ENCODE measurements around the gene ADCY2. TPM values are rescaled to one million over a fixed set of nuclear protein-coding genes. Genes with fewer than 3 reads are reported as not detected.

ADCY2 gene
- total RNA-seq, 2 donors from 2014 or later, result not detected

DNA sequence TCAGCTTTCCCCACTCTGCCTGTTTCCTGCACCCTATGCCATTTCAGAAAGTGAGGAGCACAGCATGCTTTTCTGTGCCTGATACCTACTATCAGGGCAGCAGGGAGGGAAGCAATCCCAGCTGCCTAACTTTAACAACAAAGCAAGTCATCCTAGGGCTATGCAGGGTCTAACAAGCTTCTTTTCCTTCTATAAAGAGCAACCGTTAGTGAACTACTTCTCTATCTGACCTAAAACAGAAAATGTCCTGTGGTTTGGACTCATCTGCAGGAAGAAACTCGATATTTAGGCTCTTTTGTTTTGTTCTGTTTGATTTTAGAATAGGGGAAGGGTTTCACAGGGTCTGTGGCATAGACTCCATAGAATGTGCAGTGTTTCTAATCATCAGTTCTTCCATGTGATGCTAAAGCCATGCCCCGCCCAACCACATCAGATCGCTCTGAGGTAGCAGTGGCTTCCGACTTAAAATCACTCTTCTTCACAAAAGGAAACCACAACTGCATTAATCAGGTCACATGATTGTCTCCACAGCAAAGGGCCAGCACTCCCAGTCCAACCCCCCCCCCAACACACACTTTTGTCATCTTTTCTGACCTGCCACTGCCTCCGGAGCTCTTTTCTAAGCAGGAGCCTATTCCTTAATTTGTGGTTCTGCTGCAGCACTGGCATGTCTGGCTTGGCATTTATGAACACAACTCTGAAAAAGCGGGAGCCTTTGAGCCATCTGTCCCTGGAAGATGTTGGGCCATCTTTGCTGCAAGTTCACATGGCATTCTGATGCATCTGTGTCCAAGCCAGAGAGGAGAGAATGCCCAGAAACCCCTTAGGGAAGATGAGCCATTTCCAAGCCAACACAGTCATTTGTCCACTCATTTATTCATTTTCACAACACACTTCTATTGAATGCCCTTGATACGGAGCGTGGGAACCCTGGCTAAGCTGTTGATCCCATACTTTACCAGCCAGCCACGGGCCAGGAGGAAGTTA lies 383.4 kb downstream of the ADCY2 start:
- ATAC-seq (no peak), DNase-seq (ENCODE audit: low spot score) (no peak)
- H3K36me3 Mint-ChIP-seq, result no peaks in the 10 kb centered on the region
- no peak overlapping the region for H3K27ac Mint-ChIP-seq
- H3K27me3 Mint-ChIP-seq, result peaks cover 23 to 54% of the 10 kb centered on the region in 2 donors
- H3K4me1 Mint-ChIP-seq (ENCODE audit: low read depth in 2 of 2), result peaks cover 8 to 9% of the 10 kb centered on the region in 2 donors
- no peak overlapping the region for H3K4me3 Mint-ChIP-seq
- no peaks in the 10 kb centered on the region for H3K9me3 Mint-ChIP-seq

DNA sequence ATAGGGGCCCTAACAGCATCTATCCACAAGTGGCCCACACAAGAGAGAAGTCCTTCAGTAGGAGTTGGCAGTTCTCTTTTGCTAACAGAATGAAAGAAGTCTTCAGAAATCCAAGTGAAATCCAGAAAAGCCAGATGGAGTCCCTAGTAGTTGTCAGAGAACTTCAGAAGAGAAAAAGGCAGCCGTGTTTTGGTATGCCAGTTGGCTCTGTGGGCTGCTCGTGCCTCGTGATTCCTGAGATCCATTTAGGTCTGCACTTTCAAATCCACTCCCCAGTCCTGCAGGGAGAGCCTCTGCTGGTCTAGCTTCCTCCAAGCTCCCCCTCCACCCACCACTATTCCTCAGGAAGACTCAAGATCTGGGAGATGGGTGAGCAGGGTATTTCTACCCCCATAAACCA lies 386.0 kb downstream of the ADCY2 start:
- no peaks in the 10 kb centered on the region for H3K36me3 Mint-ChIP-seq
- DNase-seq (ENCODE audit: low spot score) (no peak), ATAC-seq (no peak)
- no peak overlapping the region for H3K4me3 Mint-ChIP-seq
- H3K27me3 Mint-ChIP-seq, result peaks cover 20 to 55% of the 10 kb centered on the region in 2 donors
- H3K9me3 Mint-ChIP-seq, result no peaks in the 10 kb centered on the region
- no peak overlapping the region for H3K27ac Mint-ChIP-seq
- peaks cover 8 to 9% of the 10 kb centered on the region in 2 donors for H3K4me1 Mint-ChIP-seq (ENCODE audit: low read depth in 2 of 2)

GRCh38 chr5:7784683-7785380 lies 388.9 kb downstream of the ADCY2 start:
- ATAC-seq, result no peak
- H3K36me3 Mint-ChIP-seq, result no peaks in the 10 kb centered on the region
- H3K4me1 Mint-ChIP-seq (ENCODE audit: low read depth in 2 of 2), result no peaks in the 10 kb centered on the region
- H3K27me3 Mint-ChIP-seq, result peaks cover 12 to 53% of the 10 kb centered on the region in 2 donors
- no peak for DNase-seq (ENCODE audit: low spot score)
- H3K9me3 Mint-ChIP-seq, result no peaks in the 10 kb centered on the region
- H3K4me3 Mint-ChIP-seq, result no peak overlapping the region
- no peak overlapping the region for H3K27ac Mint-ChIP-seq

DNA sequence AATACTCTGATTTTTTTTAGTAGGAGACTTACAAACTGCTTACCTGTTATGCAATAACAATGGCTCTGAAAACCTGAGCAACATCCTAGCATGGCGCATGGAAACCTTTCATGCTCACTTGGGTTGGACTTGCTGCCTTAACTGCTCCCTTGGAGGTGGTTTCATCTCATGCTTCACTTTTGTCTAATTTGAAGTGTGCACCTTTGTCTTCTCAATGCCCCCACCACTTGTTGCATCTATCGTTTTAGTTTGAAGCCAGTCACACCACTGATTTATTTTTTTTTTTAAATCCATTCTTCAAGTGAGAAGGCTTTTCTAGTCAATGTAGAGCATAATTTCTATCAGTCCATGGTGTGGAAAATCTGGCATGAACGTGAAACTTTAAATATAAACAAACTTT lies 391.8 kb downstream of the ADCY2 start:
- no peaks in the 10 kb centered on the region for H3K4me1 Mint-ChIP-seq (ENCODE audit: low read depth in 2 of 2)
- peaks cover 8 to 41% of the 10 kb centered on the region in 2 donors for H3K27me3 Mint-ChIP-seq
- DNase-seq (ENCODE audit: low spot score), result no peak
- no peaks in the 10 kb centered on the region for H3K36me3 Mint-ChIP-seq
- ATAC-seq, result no peak
- H3K27ac Mint-ChIP-seq, result no peak overlapping the region
- no peaks in the 10 kb centered on the region for H3K9me3 Mint-ChIP-seq
- no peak overlapping the region for H3K4me3 Mint-ChIP-seq

- Mint-ChIP-seq H3K4me3 (no peak overlapping the region), H3K27me3 (peaks cover 3 to 27% of the 10 kb centered on the region in 2 donors), H3K9me3 (no peaks in the 10 kb centered on the region), H3K36me3 (no peaks in the 10 kb centered on the region), H3K4me1 (ENCODE audit: low read depth in 2 of 2) (no peaks in the 10 kb centered on the region), H3K27ac (no peak overlapping the region)
- DNase-seq (ENCODE audit: low spot score) (no peak), ATAC-seq (no peak)
These were observed 393.6 kb downstream of the ADCY2 start for GRCh38 chr5:7789567-7789966.

- Mint-ChIP-seq H3K36me3 (no peaks in the 10 kb centered on the region), H3K4me1 (ENCODE audit: low read depth in 2 of 2) (no peaks in the 10 kb centered on the region), H3K4me3 (no peak overlapping the region), H3K27me3 (peaks cover 2 to 7% of the 10 kb centered on the region in 2 donors), H3K9me3 (no peaks in the 10 kb centered on the region), H3K27ac (no peak overlapping the region)
- ATAC-seq (no peak), DNase-seq (ENCODE audit: low spot score) (no peak)
These were observed 398.0 kb downstream of the ADCY2 start for GRCh38 chr5:7793895-7794294.

DNA sequence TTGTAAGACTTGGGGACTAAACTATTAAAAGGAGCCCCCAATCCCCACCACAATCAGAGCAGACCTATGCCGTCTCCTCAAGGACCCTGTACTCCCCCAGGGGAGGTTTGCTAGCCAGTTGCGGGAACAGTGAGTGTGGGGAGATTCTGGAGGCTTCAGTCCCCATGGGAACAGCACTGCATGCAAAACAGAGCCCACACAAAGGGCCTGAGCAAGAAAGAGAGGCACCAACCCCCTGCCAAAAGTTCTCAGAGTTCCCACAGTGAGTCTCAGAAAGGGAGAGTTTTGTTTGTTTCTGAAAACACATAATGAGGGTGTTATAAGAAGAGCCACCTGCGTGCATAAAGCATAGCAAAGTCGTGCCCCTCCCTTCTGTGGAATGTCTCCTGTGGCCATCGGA lies 398.4 kb downstream of the ADCY2 start:
- DNase-seq (ENCODE audit: low spot score) (no peak), ATAC-seq (no peak)
- H3K9me3 Mint-ChIP-seq, result no peaks in the 10 kb centered on the region
- H3K4me3 Mint-ChIP-seq, result no peak overlapping the region
- no peaks in the 10 kb centered on the region for H3K36me3 Mint-ChIP-seq
- H3K27me3 Mint-ChIP-seq, result peaks cover 2 to 7% of the 10 kb centered on the region in 2 donors
- no peaks in the 10 kb centered on the region for H3K4me1 Mint-ChIP-seq (ENCODE audit: low read depth in 2 of 2)
- no peak overlapping the region for H3K27ac Mint-ChIP-seq

DNA sequence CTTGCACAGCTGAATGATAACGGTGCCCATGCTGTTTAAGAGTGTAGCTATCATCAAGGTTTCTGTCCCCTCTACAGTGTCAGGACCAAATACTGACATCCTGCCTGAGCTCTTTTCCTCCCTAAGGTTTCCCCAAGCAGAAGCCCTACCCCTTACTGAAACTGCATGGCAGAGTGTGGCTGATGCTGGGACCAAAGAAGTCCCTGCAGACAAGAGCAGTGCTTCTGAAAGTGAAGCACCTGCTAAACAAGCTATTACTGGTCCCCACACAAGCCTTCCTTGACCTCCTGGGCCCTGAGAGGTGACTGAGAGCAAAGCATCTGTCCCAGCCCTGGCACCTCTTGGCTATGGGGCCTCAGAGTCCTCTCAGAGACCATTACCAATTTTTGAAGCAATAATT lies 398.9 kb downstream of the ADCY2 start:
- Mint-ChIP-seq H3K4me1 (ENCODE audit: low read depth in 2 of 2) (no peaks in the 10 kb centered on the region), H3K9me3 (no peaks in the 10 kb centered on the region), H3K36me3 (no peaks in the 10 kb centered on the region), H3K4me3 (no peak overlapping the region), H3K27me3 (peaks cover 2 to 7% of the 10 kb centered on the region in 2 donors), H3K27ac (no peak overlapping the region)
- DNase-seq (ENCODE audit: low spot score), result no peak
- ATAC-seq, result no peak

DNA sequence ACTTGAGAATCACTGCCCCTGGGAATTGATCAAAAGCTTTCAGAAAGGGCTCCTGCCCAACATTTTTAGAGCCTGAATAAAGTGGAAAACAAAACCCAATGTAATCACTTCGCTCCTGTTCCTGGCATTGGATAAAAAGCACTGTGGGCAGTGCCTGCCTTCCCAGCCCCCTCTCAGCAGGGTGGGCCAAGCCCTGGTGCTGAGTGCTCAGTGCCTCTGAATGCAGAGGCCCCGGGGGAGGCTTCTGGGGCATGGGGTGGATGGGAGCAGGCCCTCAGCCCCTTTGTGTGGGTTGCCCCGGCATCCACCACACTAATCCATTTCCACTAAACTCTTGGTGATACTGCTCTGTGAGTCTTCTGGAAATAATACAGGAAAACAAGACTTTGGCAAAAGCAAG lies 399.4 kb downstream of the ADCY2 start:
- H3K27ac Mint-ChIP-seq, result no peak overlapping the region
- H3K4me3 Mint-ChIP-seq, result no peak overlapping the region
- no peaks in the 10 kb centered on the region for H3K9me3 Mint-ChIP-seq
- DNase-seq (ENCODE audit: low spot score), result no peak
- H3K27me3 Mint-ChIP-seq, result peaks cover 2 to 5% of the 10 kb centered on the region in 2 donors
- no peaks in the 10 kb centered on the region for H3K4me1 Mint-ChIP-seq (ENCODE audit: low read depth in 2 of 2)
- no peaks in the 10 kb centered on the region for H3K36me3 Mint-ChIP-seq
- ATAC-seq, result no peak

DNA sequence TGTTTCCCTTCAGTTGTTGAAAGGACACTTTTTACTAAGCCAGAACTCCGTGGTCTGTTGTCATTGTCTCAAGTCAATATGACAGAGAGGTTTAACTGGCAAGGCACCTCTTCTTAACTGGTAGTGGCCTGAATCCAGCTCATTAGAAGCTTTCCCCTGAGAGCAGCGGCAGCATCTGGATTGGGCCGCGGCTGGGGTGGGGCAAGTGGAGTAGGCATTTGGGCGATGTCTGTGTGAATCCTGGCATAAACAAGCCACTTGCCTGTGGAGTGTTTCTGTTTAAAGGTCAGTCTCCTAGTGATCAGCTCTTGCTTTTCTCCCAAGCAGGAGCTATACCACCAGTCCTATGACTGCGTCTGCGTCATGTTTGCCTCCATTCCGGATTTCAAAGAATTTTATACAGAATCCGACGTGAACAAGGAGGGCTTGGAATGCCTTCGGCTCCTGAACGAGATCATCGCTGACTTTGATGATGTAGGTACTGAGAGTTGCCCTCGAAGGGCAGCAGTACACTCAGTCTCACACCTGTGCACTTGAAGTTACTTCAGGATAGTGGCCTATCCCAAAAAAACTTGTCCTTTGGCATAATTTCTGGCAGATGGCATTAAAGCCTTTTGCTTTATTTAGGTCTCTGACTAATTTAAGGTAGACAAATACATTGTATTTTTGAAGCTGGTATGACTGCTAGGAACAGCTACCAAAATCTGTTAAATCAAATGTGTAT lies 406.1 kb downstream of the ADCY2 start:
- ATAC-seq, result no peak
- no peaks in the 10 kb centered on the region for H3K4me1 Mint-ChIP-seq (ENCODE audit: low read depth in 2 of 2)
- DNase-seq (ENCODE audit: low spot score), result no peak
- no peak overlapping the region for H3K4me3 Mint-ChIP-seq
- H3K27ac Mint-ChIP-seq, result no peak overlapping the region
- H3K36me3 Mint-ChIP-seq, result no peaks in the 10 kb centered on the region
- no peaks in the 10 kb centered on the region for H3K9me3 Mint-ChIP-seq
- peaks cover 2 to 5% of the 10 kb centered on the region in 2 donors for H3K27me3 Mint-ChIP-seq

DNA sequence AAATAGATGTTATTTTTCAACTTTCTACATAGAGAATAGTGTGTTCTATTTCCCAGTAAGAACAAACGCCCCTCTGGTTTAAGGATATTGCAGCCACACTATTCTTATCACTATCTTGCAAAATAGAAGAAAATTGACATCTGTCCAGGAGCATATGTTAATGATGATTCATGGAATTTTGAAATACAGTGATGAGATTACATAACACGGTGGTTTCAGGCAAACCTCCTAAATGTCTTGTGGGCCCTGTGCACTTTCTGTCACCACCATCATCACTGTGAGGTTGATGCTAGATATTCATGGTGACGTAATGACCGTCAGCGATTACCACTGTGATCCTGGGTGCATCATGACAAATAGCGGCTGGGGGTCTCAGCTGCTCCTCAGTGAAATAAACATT lies 406.9 kb downstream of the ADCY2 start:
- peak; percentile 58 to 63 for ATAC-seq
- no peak for DNase-seq (ENCODE audit: low spot score)
- Mint-ChIP-seq H3K4me1 (ENCODE audit: low read depth in 2 of 2) (no peaks in the 10 kb centered on the region), H3K9me3 (no peaks in the 10 kb centered on the region), H3K36me3 (no peaks in the 10 kb centered on the region), H3K27me3 (peaks cover 5 to 10% of the 10 kb centered on the region in 2 donors), H3K4me3 (no peak overlapping the region), H3K27ac (no peak overlapping the region)

DNA sequence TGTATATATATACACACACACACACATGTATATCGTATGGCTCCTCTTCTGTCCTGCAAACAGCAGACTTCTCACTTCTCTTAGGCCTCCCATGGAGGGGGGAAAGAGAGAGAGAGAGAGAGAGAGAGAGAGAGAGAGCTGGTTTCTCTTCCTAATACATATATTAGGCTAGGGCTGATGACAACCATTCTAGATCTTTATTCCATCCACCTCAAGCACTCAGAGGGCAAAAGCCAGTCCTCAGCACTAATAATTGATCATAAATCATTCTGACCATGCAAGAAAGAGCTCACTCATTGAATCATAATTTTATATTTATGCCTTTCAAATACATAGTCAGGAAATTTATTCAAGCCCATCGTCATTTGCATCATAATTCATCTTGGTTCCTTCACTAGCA lies 408.0 kb downstream of the ADCY2 start:
- H3K9me3 Mint-ChIP-seq, result no peaks in the 10 kb centered on the region
- no peak overlapping the region for H3K27ac Mint-ChIP-seq
- no peak for DNase-seq (ENCODE audit: low spot score)
- H3K27me3 Mint-ChIP-seq, result peaks cover 8 to 10% of the 10 kb centered on the region in 2 donors
- no peak overlapping the region for H3K4me3 Mint-ChIP-seq
- ATAC-seq, result no peak
- H3K4me1 Mint-ChIP-seq (ENCODE audit: low read depth in 2 of 2), result no peaks in the 10 kb centered on the region
- no peaks in the 10 kb centered on the region for H3K36me3 Mint-ChIP-seq

DNA sequence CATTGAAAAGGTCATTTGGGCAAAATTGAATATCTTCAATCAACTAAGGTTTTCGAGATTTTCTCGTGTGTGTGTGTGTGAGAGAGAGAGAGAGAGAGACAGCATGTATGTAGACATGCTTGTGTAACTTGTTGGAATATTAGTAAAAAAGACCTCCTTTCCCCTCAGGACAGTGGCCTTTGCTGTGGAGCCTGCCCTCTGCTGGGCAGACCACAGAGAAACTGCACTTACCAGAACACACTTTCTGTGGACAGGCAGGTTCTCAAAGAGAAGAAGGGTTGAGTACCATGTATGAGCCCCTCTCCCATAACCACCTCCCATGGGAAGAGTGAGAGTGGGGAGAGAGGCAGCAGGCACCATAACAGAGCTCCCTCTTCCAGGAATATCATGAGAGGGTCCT lies 409.4 kb downstream of the ADCY2 start:
- ATAC-seq, result no peak
- no peaks in the 10 kb centered on the region for H3K4me1 Mint-ChIP-seq (ENCODE audit: low read depth in 2 of 2)

More for the DNA sequence above, 409.4 kb downstream of the ADCY2 start:
- H3K36me3 Mint-ChIP-seq, result no peaks in the 10 kb centered on the region
- H3K9me3 Mint-ChIP-seq, result no peaks in the 10 kb centered on the region
- H3K4me3 Mint-ChIP-seq, result no peak overlapping the region
- peaks cover 11 to 15% of the 10 kb centered on the region in 2 donors for H3K27me3 Mint-ChIP-seq
- no peak overlapping the region for H3K27ac Mint-ChIP-seq
- DNase-seq (ENCODE audit: low spot score), result no peak

Measured in natural killer cell treated with Interleukin-12 subunit alpha and Interleukin-12 subunit beta and Interleukin-15 and Interleukin-18, amount 100 ng/mL, for 72 hours (primary cell).